ENCODE results near the gene LANCL3.
"Not testable (repeated sequence)": the region's sequence is repeated elsewhere in the genome, so short reads cannot be mapped to it uniquely, and the experiment has no call there.

The LANCL3 gene

DNA sequence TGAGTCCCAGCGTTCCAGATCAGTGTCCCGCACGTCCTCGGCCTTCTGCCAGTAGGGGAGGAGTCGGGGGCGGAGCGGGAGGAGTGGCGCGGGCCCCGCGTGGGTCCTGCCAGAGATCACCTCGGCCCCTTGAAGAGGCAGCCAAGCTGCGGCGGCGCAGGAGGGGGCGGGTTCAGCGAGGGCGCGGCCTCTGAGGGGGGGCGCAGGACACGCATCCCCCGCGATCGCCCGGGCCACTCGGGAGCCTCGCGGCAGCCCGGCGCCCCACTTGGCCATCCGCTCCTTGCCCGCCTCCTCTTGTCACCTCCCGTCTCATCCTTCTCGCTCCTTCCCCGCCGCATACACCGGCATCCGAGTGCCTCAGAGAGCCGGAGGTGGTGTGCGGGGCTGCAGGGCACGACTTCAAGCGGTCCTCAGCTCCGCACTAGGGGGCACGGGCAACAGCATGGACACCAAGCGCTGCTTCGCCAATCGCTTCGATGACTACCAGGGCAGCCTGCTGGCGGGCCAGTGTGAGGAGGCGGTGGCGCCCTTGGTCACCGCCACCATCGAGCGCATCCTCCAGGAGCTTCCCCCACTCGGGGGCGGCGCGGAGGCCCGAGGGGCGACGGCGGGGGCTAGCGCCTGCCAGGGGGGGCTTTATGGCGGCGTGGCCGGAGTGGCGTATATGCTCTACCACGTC lies at the start of gene LANCL3:
LANCL3 (plus strand) TSS at position 236 of the 682 bp plus-strand sequence; CDS start at position 446, 210 bp downstream.
- not testable (repeated sequence) for H3K4me1 Mint-ChIP-seq (ENCODE audit: low read depth); H3K9me3 Mint-ChIP-seq (ENCODE audit: low read depth); H3K27ac Mint-ChIP-seq; H3K36me3 Mint-ChIP-seq
- H3K4me3 Mint-ChIP-seq: peak within 1 kb of the TSS; percentile 87
- peaks cover 12% of the 10 kb centered on the region for H3K27me3 Mint-ChIP-seq

DNA sequence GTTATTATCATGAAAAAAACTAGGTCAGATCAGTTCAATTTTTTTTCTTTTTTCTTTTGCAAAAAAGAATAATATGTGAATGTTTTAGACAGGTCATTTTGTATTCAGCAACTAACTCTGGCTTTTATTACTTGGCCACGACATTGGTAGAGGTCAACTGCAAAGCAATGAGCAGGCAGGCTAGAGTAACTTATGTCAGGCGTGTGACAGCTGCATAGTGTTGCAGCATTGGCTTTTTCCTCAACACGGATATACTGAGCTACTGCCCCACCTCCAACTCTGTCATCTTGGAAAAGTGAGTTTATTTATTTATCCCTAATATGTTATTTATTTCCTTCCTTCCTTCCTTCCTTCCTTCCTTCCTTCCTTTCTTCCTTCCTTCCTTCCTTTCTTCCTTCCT lies 47.8 kb upstream of the LANCL3 start:
- not testable (repeated sequence) for H3K36me3 Mint-ChIP-seq; H3K4me1 Mint-ChIP-seq (ENCODE audit: low read depth); H3K4me3 Mint-ChIP-seq; H3K27me3 Mint-ChIP-seq; H3K27ac Mint-ChIP-seq; H3K9me3 Mint-ChIP-seq (ENCODE audit: low read depth)

GRCh38 chrX:37541991-37542390 lies 29.5 kb upstream of the LANCL3 start:
- no peak overlapping the region for H3K27ac Mint-ChIP-seq
- no peak overlapping the region for H3K4me3 Mint-ChIP-seq
- H3K27me3 Mint-ChIP-seq: no peaks in the 10 kb centered on the region
- no peaks in the 10 kb centered on the region for H3K36me3 Mint-ChIP-seq
- H3K9me3 Mint-ChIP-seq (ENCODE audit: low read depth): no peaks in the 10 kb centered on the region
- H3K4me1 Mint-ChIP-seq (ENCODE audit: low read depth): no peaks in the 10 kb centered on the region

GRCh38 chrX:37542791-37543190 lies 28.7 kb upstream of the LANCL3 start:
- no peak overlapping the region for H3K4me3 Mint-ChIP-seq
- no peak overlapping the region for H3K27ac Mint-ChIP-seq
- H3K36me3 Mint-ChIP-seq: no peaks in the 10 kb centered on the region
- H3K9me3 Mint-ChIP-seq (ENCODE audit: low read depth): no peaks in the 10 kb centered on the region
- H3K27me3 Mint-ChIP-seq: no peaks in the 10 kb centered on the region
- no peaks in the 10 kb centered on the region for H3K4me1 Mint-ChIP-seq (ENCODE audit: low read depth)

- no peaks in the 10 kb centered on the region for H3K9me3 Mint-ChIP-seq (ENCODE audit: low read depth)
- no peaks in the 10 kb centered on the region for H3K36me3 Mint-ChIP-seq
- no peak overlapping the region for H3K4me3 Mint-ChIP-seq
- H3K4me1 Mint-ChIP-seq (ENCODE audit: low read depth): no peaks in the 10 kb centered on the region
- no peak overlapping the region for H3K27ac Mint-ChIP-seq
- H3K27me3 Mint-ChIP-seq: no peaks in the 10 kb centered on the region
Observed at GRCh38 chrX:37543324-37543723, 28.1 kb upstream of the LANCL3 start.

DNA sequence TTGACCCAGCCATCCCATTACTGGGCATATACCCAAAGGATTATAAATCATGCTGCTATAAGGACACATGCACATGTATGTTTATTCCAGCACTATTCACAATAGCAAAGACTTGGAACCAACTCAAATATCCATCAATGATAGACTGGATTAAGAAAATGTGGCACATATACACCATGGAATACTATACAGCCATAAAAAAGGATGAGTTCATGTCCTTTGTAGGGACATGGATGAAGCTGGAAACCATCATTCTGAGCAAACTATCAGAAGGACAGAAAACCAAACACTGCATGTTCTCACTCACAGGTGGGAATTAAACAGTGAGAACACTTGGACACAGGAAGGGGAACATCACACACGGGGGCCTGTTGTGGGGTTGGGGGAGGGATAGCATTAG lies 26.9 kb upstream of the LANCL3 start:
- H3K4me3 Mint-ChIP-seq; H3K27ac Mint-ChIP-seq; H3K4me1 Mint-ChIP-seq (ENCODE audit: low read depth); H3K9me3 Mint-ChIP-seq (ENCODE audit: low read depth); H3K27me3 Mint-ChIP-seq; H3K36me3 Mint-ChIP-seq: not testable (repeated sequence)

- Mint-ChIP-seq H3K27ac (no peak overlapping the region), H3K27me3 (no peaks in the 10 kb centered on the region), H3K4me3 (no peak overlapping the region), H3K36me3 (no peaks in the 10 kb centered on the region), H3K9me3 (ENCODE audit: low read depth) (no peaks in the 10 kb centered on the region), H3K4me1 (ENCODE audit: low read depth) (no peaks in the 10 kb centered on the region)
Observed at GRCh38 chrX:37545066-37545465, 26.4 kb upstream of the LANCL3 start.

GRCh38 chrX:37549619-37550018 lies 21.8 kb upstream of the LANCL3 start:
- not testable (repeated sequence) for H3K27ac Mint-ChIP-seq

GRCh38 chrX:37553476-37553875 lies 18.0 kb upstream of the LANCL3 start:
- Mint-ChIP-seq H3K9me3 (ENCODE audit: low read depth) (no peaks in the 10 kb centered on the region), H3K36me3 (no peaks in the 10 kb centered on the region), H3K4me1 (ENCODE audit: low read depth) (no peaks in the 10 kb centered on the region), H3K27ac (no peak overlapping the region), H3K27me3 (peaks cover 3% of the 10 kb centered on the region), H3K4me3 (no peak overlapping the region)

More at GRCh38 chrX:37549619-37550018, 21.8 kb upstream of the LANCL3 start:
- H3K4me1 Mint-ChIP-seq (ENCODE audit: low read depth); H3K36me3 Mint-ChIP-seq; H3K27me3 Mint-ChIP-seq; H3K9me3 Mint-ChIP-seq (ENCODE audit: low read depth); H3K4me3 Mint-ChIP-seq: not testable (repeated sequence)

DNA sequence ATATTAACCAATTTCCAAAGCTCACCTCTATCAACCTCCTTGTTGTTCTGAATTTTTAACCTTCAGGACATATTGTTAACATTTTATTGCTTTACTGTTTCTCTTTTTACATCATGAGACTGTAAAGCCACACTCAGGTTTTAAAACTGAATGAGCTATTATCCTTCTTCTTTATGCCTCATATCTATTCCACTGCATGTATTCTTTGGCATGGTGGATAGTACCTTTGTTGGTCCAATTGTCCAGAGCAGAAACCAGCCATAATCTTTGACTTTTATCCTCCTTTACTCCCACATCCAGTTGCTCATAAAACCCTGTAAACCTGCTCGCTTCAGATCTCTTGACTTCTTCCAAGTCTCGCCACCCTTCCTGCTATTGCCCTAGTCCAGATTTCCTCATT lies 6.2 kb upstream of the LANCL3 start:
- H3K36me3 Mint-ChIP-seq; H3K4me3 Mint-ChIP-seq; H3K27me3 Mint-ChIP-seq; H3K9me3 Mint-ChIP-seq (ENCODE audit: low read depth); H3K27ac Mint-ChIP-seq; H3K4me1 Mint-ChIP-seq (ENCODE audit: low read depth): not testable (repeated sequence)

GRCh38 chrX:37570349-37570748 lies 1.1 kb upstream of the LANCL3 start:
- H3K27ac Mint-ChIP-seq; H3K36me3 Mint-ChIP-seq; H3K4me3 Mint-ChIP-seq; H3K9me3 Mint-ChIP-seq (ENCODE audit: low read depth); H3K4me1 Mint-ChIP-seq (ENCODE audit: low read depth): not testable (repeated sequence)
- peaks cover 14% of the 10 kb centered on the region for H3K27me3 Mint-ChIP-seq

- not testable (repeated sequence) for H3K27me3 Mint-ChIP-seq; H3K4me1 Mint-ChIP-seq (ENCODE audit: low read depth); H3K36me3 Mint-ChIP-seq; H3K27ac Mint-ChIP-seq; H3K9me3 Mint-ChIP-seq (ENCODE audit: low read depth)
- H3K4me3 Mint-ChIP-seq: peak overlapping the region; percentile 87
Observed at GRCh38 chrX:37572108-37572587, 687 bp downstream of the LANCL3 start.

GRCh38 chrX:37573121-37573520 lies 1.7 kb downstream of the LANCL3 start:
- not testable (repeated sequence) for H3K4me1 Mint-ChIP-seq (ENCODE audit: low read depth); H3K27ac Mint-ChIP-seq; H3K9me3 Mint-ChIP-seq (ENCODE audit: low read depth); H3K4me3 Mint-ChIP-seq; H3K36me3 Mint-ChIP-seq; H3K27me3 Mint-ChIP-seq

GRCh38 chrX:37578045-37578444 lies 6.6 kb downstream of the LANCL3 start:
- Mint-ChIP-seq H3K4me1 (ENCODE audit: low read depth) (no peaks in the 10 kb centered on the region), H3K4me3 (no peak overlapping the region), H3K9me3 (ENCODE audit: low read depth) (no peaks in the 10 kb centered on the region), H3K36me3 (no peaks in the 10 kb centered on the region), H3K27me3 (peaks cover 3% of the 10 kb centered on the region), H3K27ac (no peak overlapping the region)

- Mint-ChIP-seq H3K4me1 (ENCODE audit: low read depth) (no peaks in the 10 kb centered on the region), H3K27me3 (no peaks in the 10 kb centered on the region)
Observed at GRCh38 chrX:37580080-37580479, 8.6 kb downstream of the LANCL3 start.

DNA sequence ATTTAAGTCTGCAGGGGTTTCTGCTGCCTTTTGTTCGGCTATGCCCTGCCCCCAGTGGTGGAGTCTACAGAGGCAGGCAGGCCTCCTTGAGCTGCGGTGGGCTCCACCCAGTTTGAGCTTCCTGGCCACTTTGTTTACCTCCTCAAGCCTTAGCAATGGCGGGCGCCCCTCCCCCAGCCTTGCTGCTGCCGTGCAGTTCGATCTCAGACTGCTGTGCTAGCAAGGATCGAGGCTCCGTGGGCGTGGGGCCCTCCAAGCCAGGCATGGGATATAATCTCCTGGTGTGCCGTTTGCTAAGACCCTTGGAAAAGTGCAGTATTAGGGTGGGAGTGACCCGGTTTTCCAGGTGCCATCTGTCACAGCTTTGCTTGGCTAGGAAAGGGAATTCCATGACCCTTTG lies 15.9 kb downstream of the LANCL3 start:
- not testable (repeated sequence) for H3K9me3 Mint-ChIP-seq (ENCODE audit: low read depth); H3K4me1 Mint-ChIP-seq (ENCODE audit: low read depth); H3K36me3 Mint-ChIP-seq; H3K4me3 Mint-ChIP-seq; H3K27ac Mint-ChIP-seq; H3K27me3 Mint-ChIP-seq

More at GRCh38 chrX:37580080-37580479, 8.6 kb downstream of the LANCL3 start:
- Mint-ChIP-seq H3K9me3 (ENCODE audit: low read depth) (no peaks in the 10 kb centered on the region), H3K27ac (no peak overlapping the region), H3K4me3 (no peak overlapping the region), H3K36me3 (no peaks in the 10 kb centered on the region)

Data from activated naive CD8-positive, alpha-beta T cell (primary cell).